Astrocyte (in vitro differentiated cells and primary cell): ENCODE results near the gene MAML2. TPM values are rescaled to one million over a fixed set of nuclear protein-coding genes. Genes with fewer than 3 reads are reported as not detected.

Source experiments
- DNase-seq: peaks from one replicate; pipeline ENCODE4 v3.0.0-alpha.2; 2010; ENCODE audit warnings: low read depth
- FAIRE-seq: peaks from 2 replicates; lab custom pipeline; 2011; peaks lifted over from hg19 to GRCh38; lab: Jason Lieb, UNC
- H2AFZ ChIP-seq: 2 replicates; pipeline ENCODE4 v1.6.0; 2012; ENCODE audit warnings: low read depth, low read length, inconsistent platforms
- H3K27ac ChIP-seq: 2 replicates; pipeline ENCODE4 v1.5.1; 2011; ENCODE audit warnings: low read depth, low read length, inconsistent platforms
- H3K27me3 ChIP-seq: 2 replicates; pipeline ENCODE4 v1.6.0; 2011; ENCODE audit warnings: low read length, inconsistent platforms; ENCODE audit not compliant: insufficient read depth
- H3K36me3 ChIP-seq: 2 replicates; pipeline ENCODE4 v1.5.1; 2011; ENCODE audit warnings: low read length, inconsistent platforms; ENCODE audit not compliant: insufficient read depth
- H3K4me1 ChIP-seq: 2 replicates; pipeline ENCODE4 v1.5.1; 2011; ENCODE audit warnings: low read length, inconsistent platforms; ENCODE audit not compliant: insufficient read depth
- H3K4me2 ChIP-seq: 2 replicates; pipeline ENCODE4 v1.6.0; 2012; ENCODE audit warnings: low read length, inconsistent platforms
- H3K4me3 ChIP-seq: 2 replicates; pipeline ENCODE4 v1.5.1; 2011; ENCODE audit warnings: low read depth, mild to moderate bottlenecking, low read length, inconsistent platforms; ENCODE audit not compliant: insufficient read depth
- H3K79me2 ChIP-seq: 2 replicates; pipeline ENCODE4 v1.6.0; 2012; ENCODE audit warnings: mild to moderate bottlenecking, low read length, inconsistent platforms; ENCODE audit not compliant: insufficient read depth
- H3K9ac ChIP-seq: 2 replicates; pipeline ENCODE4 v1.6.0; 2012; ENCODE audit warnings: mild to moderate bottlenecking, low read length, inconsistent platforms
- H3K9me3 ChIP-seq: 2 replicates; pipeline ENCODE4 v1.5.1; 2012; ENCODE audit warnings: low read depth, mild to moderate bottlenecking, low read length, inconsistent platforms; ENCODE audit not compliant: insufficient read depth
- H4K20me1 ChIP-seq: 2 replicates; pipeline ENCODE4 v1.6.0; 2012; ENCODE audit warnings: low read length, inconsistent platforms; ENCODE audit not compliant: insufficient read depth
- H3K27ac Mint-ChIP-seq: one replicate; pipeline ENCODE4 v1.8.0; 2021; ENCODE audit warnings: mild to moderate bottlenecking, mixed read lengths; ENCODE audit not compliant: unreplicated experiment
- H3K27me3 Mint-ChIP-seq: one replicate; pipeline ENCODE4 v1.8.0; 2021; ENCODE audit warnings: low read depth, mixed read lengths; ENCODE audit not compliant: unreplicated experiment
- H3K36me3 Mint-ChIP-seq: one replicate; pipeline ENCODE4 v1.8.0; 2021; ENCODE audit warnings: low read depth, mixed read lengths; ENCODE audit not compliant: unreplicated experiment
- H3K4me1 Mint-ChIP-seq: one replicate; pipeline ENCODE4 v1.8.0; 2021; ENCODE audit warnings: low read depth, mixed read lengths; ENCODE audit not compliant: unreplicated experiment
- H3K4me3 Mint-ChIP-seq: one replicate; pipeline ENCODE4 v1.8.0; 2021; ENCODE audit warnings: mild to moderate bottlenecking, moderate library complexity, mixed read lengths; ENCODE audit not compliant: unreplicated experiment
- H3K9me3 Mint-ChIP-seq: one replicate; pipeline ENCODE4 v1.8.0; 2021; ENCODE audit warnings: mild to moderate bottlenecking, mixed read lengths; ENCODE audit not compliant: unreplicated experiment
- EZH2 ChIP-seq: IDR thresholded peaks from 2 replicates; pipeline ENCODE4 v1.6.1; 2012; ENCODE audit warnings: mild to moderate bottlenecking, low read length, inconsistent platforms; ENCODE audit not compliant: insufficient read depth
- total RNA-seq: library from RNA; stranded (reverse); gene quantifications from 2 replicates; pipeline ENCODE4 v1.2.1, GENCODE V29; 2021
- TF ChIP-seq, protein P1 (sequence below): IDR thresholded peaks from 2 replicates; pipeline ENCODE4 v1.5.1; 2011; ENCODE audit warnings: low read depth, mild to moderate bottlenecking, inconsistent platforms, low read length, moderate library complexity; ENCODE audit not compliant: insufficient read depth

The MAML2 gene
- total RNA-seq, 1 donor from 2014 or later = 27.4 TPM

DNA sequence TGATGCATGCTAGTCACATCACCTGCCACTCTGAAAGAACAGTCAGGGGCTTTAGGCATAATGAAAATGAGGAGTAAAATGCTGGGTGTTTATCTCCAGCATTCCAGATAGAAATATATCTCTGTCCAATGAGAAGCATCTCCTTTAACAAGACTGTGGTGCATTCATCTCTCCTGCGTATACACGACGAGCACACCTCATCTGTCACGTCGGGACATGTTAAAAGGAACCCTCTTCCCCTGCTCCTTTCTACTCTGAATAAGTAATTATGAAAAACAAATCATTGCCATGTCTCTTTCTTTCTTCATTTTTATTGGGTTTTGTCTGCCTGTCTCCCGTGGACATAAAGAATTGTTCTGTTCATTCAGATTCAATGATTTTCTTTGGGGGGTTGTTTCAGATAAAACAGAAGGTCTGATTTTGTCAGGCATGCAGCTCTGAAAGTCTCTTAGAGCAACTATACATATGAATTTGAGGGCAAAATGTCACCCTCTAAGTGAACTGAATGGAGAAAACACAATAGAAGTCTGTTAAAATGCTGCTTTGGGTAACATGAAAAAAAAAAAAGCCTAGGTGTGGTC lies 195.0 kb downstream of the MAML2 start:
- Histone ChIP-seq H3K9me3 (no peaks in the 10 kb centered on the region), H3K4me1 (peaks cover 61% of the 10 kb centered on the region), H3K79me2 (peaks cover 60% of the 10 kb centered on the region), H3K9ac (peak overlapping the region; percentile 41), H3K27ac (peak overlapping the region; percentile 96), H3K4me2 (peak overlapping the region; percentile 30), H3K36me3 (no peaks in the 10 kb centered on the region), H2AFZ (no peak overlapping the region), H4K20me1 (no peaks in the 10 kb centered on the region), H3K4me3 (no peak overlapping the region), H3K27me3 (no peaks in the 10 kb centered on the region)
- Mint-ChIP-seq H3K4me3 (no peak overlapping the region), H3K27ac (no peak overlapping the region), H3K36me3 (no peaks in the 10 kb centered on the region), H3K4me1 (peaks cover 47% of the 10 kb centered on the region), H3K27me3 (no peaks in the 10 kb centered on the region), H3K9me3 (no peaks in the 10 kb centered on the region)
- TF ChIP-seq EZH2 = no peak
- TF ChIP-seq, protein P1, sequence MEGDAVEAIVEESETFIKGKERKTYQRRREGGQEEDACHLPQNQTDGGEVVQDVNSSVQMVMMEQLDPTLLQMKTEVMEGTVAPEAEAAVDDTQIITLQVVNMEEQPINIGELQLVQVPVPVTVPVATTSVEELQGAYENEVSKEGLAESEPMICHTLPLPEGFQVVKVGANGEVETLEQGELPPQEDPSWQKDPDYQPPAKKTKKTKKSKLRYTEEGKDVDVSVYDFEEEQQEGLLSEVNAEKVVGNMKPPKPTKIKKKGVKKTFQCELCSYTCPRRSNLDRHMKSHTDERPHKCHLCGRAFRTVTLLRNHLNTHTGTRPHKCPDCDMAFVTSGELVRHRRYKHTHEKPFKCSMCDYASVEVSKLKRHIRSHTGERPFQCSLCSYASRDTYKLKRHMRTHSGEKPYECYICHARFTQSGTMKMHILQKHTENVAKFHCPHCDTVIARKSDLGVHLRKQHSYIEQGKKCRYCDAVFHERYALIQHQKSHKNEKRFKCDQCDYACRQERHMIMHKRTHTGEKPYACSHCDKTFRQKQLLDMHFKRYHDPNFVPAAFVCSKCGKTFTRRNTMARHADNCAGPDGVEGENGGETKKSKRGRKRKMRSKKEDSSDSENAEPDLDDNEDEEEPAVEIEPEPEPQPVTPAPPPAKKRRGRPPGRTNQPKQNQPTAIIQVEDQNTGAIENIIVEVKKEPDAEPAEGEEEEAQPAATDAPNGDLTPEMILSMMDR = no peak
- no peak for DNase-seq
- FAIRE-seq = no peak

DNA sequence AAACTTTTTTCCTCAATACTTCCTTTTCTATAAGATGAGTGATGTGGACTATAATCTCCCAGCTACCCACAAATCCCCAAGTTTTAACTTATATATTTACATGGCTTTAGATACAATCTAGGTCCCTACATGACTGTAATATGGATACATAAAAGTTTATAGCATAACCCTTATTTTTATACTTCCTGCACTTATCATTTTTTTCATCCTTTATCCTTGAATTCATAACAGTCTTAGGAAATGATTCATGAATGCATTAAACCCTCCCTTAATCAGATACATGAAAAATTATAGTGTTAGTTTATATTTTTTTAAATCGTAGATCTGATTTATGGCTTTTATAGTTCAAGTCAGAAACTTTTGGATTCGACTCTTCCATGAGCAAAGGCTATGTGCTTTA lies 195.8 kb downstream of the MAML2 start:
- no peak overlapping the region for H3K4me3 Mint-ChIP-seq
- no peak for DNase-seq
- Histone ChIP-seq H3K27me3 (no peaks in the 10 kb centered on the region), H3K9ac (peak overlapping the region; percentile 41), H3K36me3 (no peaks in the 10 kb centered on the region), H3K4me3 (no peak overlapping the region), H3K27ac (no peak overlapping the region), H4K20me1 (no peaks in the 10 kb centered on the region), H3K9me3 (no peaks in the 10 kb centered on the region), H3K79me2 (peaks cover 56% of the 10 kb centered on the region), H2AFZ (no peak overlapping the region), H3K4me2 (peak overlapping the region; percentile 30), H3K4me1 (peaks cover 56% of the 10 kb centered on the region)
- H3K9me3 Mint-ChIP-seq = no peaks in the 10 kb centered on the region
- TF ChIP-seq, protein P1 = no peak
- no peak for TF ChIP-seq EZH2
- no peak for FAIRE-seq
- no peak overlapping the region for H3K27ac Mint-ChIP-seq
- peaks cover 47% of the 10 kb centered on the region for H3K4me1 Mint-ChIP-seq
- no peaks in the 10 kb centered on the region for H3K27me3 Mint-ChIP-seq
- no peaks in the 10 kb centered on the region for H3K36me3 Mint-ChIP-seq

DNA sequence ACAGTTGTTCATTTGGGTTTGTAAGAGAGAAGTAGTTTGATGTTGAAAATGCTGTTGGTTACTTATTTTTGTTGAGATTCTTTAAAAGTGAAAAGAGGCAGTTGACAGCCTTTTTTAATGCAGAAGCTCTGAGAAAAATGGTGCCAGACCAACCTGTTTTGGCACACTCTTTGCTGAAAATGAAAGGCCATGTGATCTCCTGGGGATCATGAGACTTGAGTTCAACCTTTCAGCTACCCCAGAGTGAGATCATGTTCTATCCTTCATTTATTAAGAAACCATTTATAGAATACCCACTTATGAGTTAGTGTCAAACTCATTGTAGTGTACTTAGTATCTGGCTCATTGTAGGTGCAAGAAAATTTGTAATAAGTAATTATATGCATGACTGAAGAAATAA lies 196.2 kb downstream of the MAML2 start:
- Mint-ChIP-seq H3K4me1 (peaks cover 46% of the 10 kb centered on the region), H3K4me3 (no peak overlapping the region), H3K36me3 (no peaks in the 10 kb centered on the region), H3K27me3 (no peaks in the 10 kb centered on the region), H3K27ac (no peak overlapping the region), H3K9me3 (no peaks in the 10 kb centered on the region)
- H3K9me3 ChIP-seq = no peaks in the 10 kb centered on the region
- no peak overlapping the region for H3K4me3 ChIP-seq
- FAIRE-seq (no peak), DNase-seq (no peak)
- peaks cover 56% of the 10 kb centered on the region for H3K79me2 ChIP-seq
- no peaks in the 10 kb centered on the region for H3K27me3 ChIP-seq
- no peaks in the 10 kb centered on the region for H3K36me3 ChIP-seq
- H3K4me2 ChIP-seq = no peak overlapping the region
- peaks cover 56% of the 10 kb centered on the region for H3K4me1 ChIP-seq
- H3K27ac ChIP-seq = peak overlapping the region; percentile 18
- no peaks in the 10 kb centered on the region for H4K20me1 ChIP-seq
- no peak for TF ChIP-seq EZH2
- TF ChIP-seq, protein P1 = no peak
- no peak overlapping the region for H3K9ac ChIP-seq
- no peak overlapping the region for H2AFZ ChIP-seq
